ENCODE data around the gene NUDT8. TPM values are rescaled to one million over a fixed set of nuclear protein-coding genes. Genes with fewer than 3 reads are reported as not detected.

Gene NUDT8
- total RNA-seq, 1 donor from 2014 or later: 102 TPM

GRCh38 chr11:67584881-67585873 is 44.6 kb downstream of the NUDT8 start:
- TF ChIP-seq CTCF (IDR thresholded peaks at IDR 0.05; ENCODE audit: borderline replicate concordance): no peak
- intact Hi-C loops (cut with micrococcal nuclease): no loop called here
- peaks cover 37% of the 10 kb centered on the region for H3K36me3 ChIP-seq
- H3K27ac ChIP-seq (replicated peaks): peak overlapping the region; percentile 99
- DNase-seq: no peak
- H3K4me3 ChIP-seq: peak overlapping the region; percentile 91
- peaks cover 24% of the 10 kb centered on the region for H3K4me1 ChIP-seq
- H3K27me3 ChIP-seq (ENCODE audit: low read depth): no peaks in the 10 kb centered on the region
- no peaks in the 10 kb centered on the region for H3K9me3 ChIP-seq (replicated peaks)

GRCh38 chr11:67584205-67584880 is 45.4 kb downstream of the NUDT8 start:
- Histone ChIP-seq H3K9me3 (replicated peaks) (no peaks in the 10 kb centered on the region), H3K36me3 (peaks cover 34% of the 10 kb centered on the region), H3K4me1 (peaks cover 24% of the 10 kb centered on the region), H3K4me3 (peak overlapping the region; percentile 91), H3K27me3 (ENCODE audit: low read depth) (no peaks in the 10 kb centered on the region), H3K27ac (replicated peaks) (peak overlapping the region; percentile 99)
- intact Hi-C loops (cut with micrococcal nuclease): no loop called here
- peak; percentile 75 for DNase-seq
- no peak for TF ChIP-seq CTCF (IDR thresholded peaks at IDR 0.05; ENCODE audit: borderline replicate concordance)

- peak; percentile 89 for TF ChIP-seq CTCF (IDR thresholded peaks at IDR 0.05; ENCODE audit: borderline replicate concordance)
- intact Hi-C loops (cut with micrococcal nuclease): no loop called here
- peaks cover under 1% of the 10 kb centered on the region for H3K27me3 ChIP-seq (ENCODE audit: low read depth)
These were observed 46.2 kb downstream of the NUDT8 start, which contains the start of gene GSTP1 for GRCh38 chr11:67583247-67584204. Gene GSTP1 (plus strand): TSS chr11:67583812. CDS start chr11:67583844, 32 bp downstream.

GRCh38 chr11:67582011-67582410 is 47.7 kb downstream of the NUDT8 start:
- intact Hi-C loops (cut with micrococcal nuclease): no loop called here

More at GRCh38 chr11:67583247-67584204, 46.2 kb downstream of the NUDT8 start, which contains the start of gene GSTP1:
- peak within 1 kb of the TSS; percentile 91 for H3K4me3 ChIP-seq
- peak within 1 kb of the TSS; percentile 99 for H3K27ac ChIP-seq (replicated peaks)
- peak; percentile 94 for DNase-seq
- H3K36me3 ChIP-seq: peaks cover 27% of the 10 kb centered on the region
- H3K9me3 ChIP-seq (replicated peaks): no peaks in the 10 kb centered on the region
- peaks cover 24% of the 10 kb centered on the region for H3K4me1 ChIP-seq

More at GRCh38 chr11:67582011-67582410, 47.7 kb downstream of the NUDT8 start:
- no peak for TF ChIP-seq CTCF (IDR thresholded peaks at IDR 0.05; ENCODE audit: borderline replicate concordance)
- Histone ChIP-seq H3K9me3 (replicated peaks) (no peaks in the 10 kb centered on the region), H3K27me3 (ENCODE audit: low read depth) (peaks cover 16% of the 10 kb centered on the region), H3K4me1 (peaks cover 24% of the 10 kb centered on the region), H3K27ac (replicated peaks) (no peak overlapping the region), H3K36me3 (peaks cover 17% of the 10 kb centered on the region), H3K4me3 (no peak overlapping the region)
- no peak for DNase-seq

Measured in left ventricle myocardium inferior (tissue), 1 donor.